Peyer's patch (tissue), 4 donors: ENCODE measurements around the gene ODC1. TPM values are rescaled to one million over a fixed set of nuclear protein-coding genes. Genes with fewer than 3 reads are reported as not detected.
"Not testable (repeated sequence)": the region's sequence is repeated elsewhere in the genome, so short reads cannot be mapped to it uniquely, and the experiment has no call there.

Experiments
- DNase-seq, 3 donors: peaks; one replicate each; pipeline ENCODE4 v3.0.0-alpha.2; 2017 to 2019
- H3K27ac ChIP-seq, 4 donors: fragments of 200-600 bp; sonication (generic); one replicate each; pipeline ENCODE4 v1.5.1; 2016 to 2019
- H3K27me3 ChIP-seq, 2 donors: fragments of 200-600 bp; sonication (generic); one replicate each; pipeline ENCODE4 v1.5.1; 2019
- H3K36me3 ChIP-seq, 3 donors: fragments of 200-600 bp; sonication (generic); one replicate each; pipeline ENCODE4 v1.5.1; 2016 to 2019
- H3K4me1 ChIP-seq, 4 donors: fragments of 200-600 bp; sonication (generic); one replicate each; pipeline ENCODE4 v1.5.1; 2016 to 2019
- H3K4me3 ChIP-seq, 4 donors: fragments of 200-600 bp; sonication (generic); 1 replicate in 3 of 4; 2 replicates in 1 of 4; pipeline ENCODE4 v1.5.1; 2016 to 2019; ENCODE audit warnings: mild to moderate bottlenecking in 1 of 4
- H3K9me3 ChIP-seq, 4 donors: fragments of 200-600 bp; sonication (generic); one replicate each; pipeline ENCODE4 v1.5.1; 2016 to 2019; ENCODE audit warnings: mild to moderate bottlenecking in 1 of 4
- CTCF ChIP-seq, 6 experiments: fragments of 450-650 bp in 4 of 6; fragments of 200-600 bp in 2 of 6; sonication (generic) in 1 of 6; IDR thresholded peaks; one replicate each; pipeline ENCODE4 v1.5.1; 2017 to 2019; ENCODE audit warnings: antibody characterized with exemption in 6 of 6, mild to moderate bottlenecking in 3 of 6, moderate library complexity in 1 of 6
- POLR2A ChIP-seq, 2 donors: fragments of 450-650 bp; IDR thresholded peaks; one replicate each; pipeline ENCODE4 v1.5.1; 2017; ENCODE audit warnings: antibody characterized with exemption in 2 of 2, mild to moderate bottlenecking in 2 of 2, moderate library complexity in 2 of 2
- total RNA-seq, 4 donors: library from RNA; depleted of rRNA; stranded (reverse); fragments of >200 nt; gene quantifications; one replicate each; pipeline ENCODE4 v1.1.0, GENCODE V29; 2016

Gene ODC1
- total RNA-seq, 4 donors from 2014 or later = 31.5 to 91.6 (median 55.6) TPM

- Histone ChIP-seq H3K4me3 (no peak overlapping the region), H3K27ac (no peak overlapping the region), H3K36me3 (no peaks in the 10 kb centered on the region), H3K4me1 (no peaks in the 10 kb centered on the region), H3K9me3 (no peaks in the 10 kb centered on the region), H3K27me3 (no peaks in the 10 kb centered on the region)
- no peak for DNase-seq
- TF ChIP-seq CTCF (IDR thresholded peaks at IDR 0.05) (no peak), POLR2A (IDR thresholded peaks at IDR 0.05) (no peak)
Measured at GRCh38 chr2:10465910-10466309, 17.8 kb upstream of the ODC1 start.

- H3K27ac ChIP-seq = no peak overlapping the region
- DNase-seq = peak in 1 of 3 donors; percentile 45
- no peaks in the 10 kb centered on the region for H3K9me3 ChIP-seq
- no peaks in the 10 kb centered on the region for H3K27me3 ChIP-seq
- no peak overlapping the region for H3K4me3 ChIP-seq
- H3K4me1 ChIP-seq = peaks cover 0 to 4% (median 0%) of the 10 kb centered on the region in 4 donors
- no peak for TF ChIP-seq CTCF (IDR thresholded peaks at IDR 0.05)
- TF ChIP-seq POLR2A (IDR thresholded peaks at IDR 0.05) = no peak
- no peaks in the 10 kb centered on the region for H3K36me3 ChIP-seq
Measured at GRCh38 chr2:10462178-10463083, 14.3 kb upstream of the ODC1 start.

- TF ChIP-seq CTCF (IDR thresholded peaks at IDR 0.05) = no peak
- no peak for TF ChIP-seq POLR2A (IDR thresholded peaks at IDR 0.05)
- peaks cover 0 to 4% (median 0%) of the 10 kb centered on the region in 4 donors for H3K4me1 ChIP-seq
- no peaks in the 10 kb centered on the region for H3K36me3 ChIP-seq
- no peak overlapping the region for H3K4me3 ChIP-seq
- no peak overlapping the region for H3K27ac ChIP-seq
- no peaks in the 10 kb centered on the region for H3K27me3 ChIP-seq
- DNase-seq = peak in 1 of 3 donors; percentile 40
- no peaks in the 10 kb centered on the region for H3K9me3 ChIP-seq
Measured at GRCh38 chr2:10460366-10460796, 12.3 kb upstream of the ODC1 start.

- H3K27ac ChIP-seq = no peak overlapping the region
- no peaks in the 10 kb centered on the region for H3K36me3 ChIP-seq
- H3K27me3 ChIP-seq = no peaks in the 10 kb centered on the region
- no peak for TF ChIP-seq POLR2A (IDR thresholded peaks at IDR 0.05)
- no peak for TF ChIP-seq CTCF (IDR thresholded peaks at IDR 0.05)
- DNase-seq = no peak
- peaks cover 0 to 4% (median 0%) of the 10 kb centered on the region in 4 donors for H3K4me1 ChIP-seq
- no peaks in the 10 kb centered on the region for H3K9me3 ChIP-seq
- H3K4me3 ChIP-seq = no peak overlapping the region
Measured at GRCh38 chr2:10457846-10458598, 9.9 kb upstream of the ODC1 start.

- H3K4me3 ChIP-seq, H3K4me1 ChIP-seq, H3K36me3 ChIP-seq, H3K27ac ChIP-seq, DNase-seq, H3K27me3 ChIP-seq, H3K9me3 ChIP-seq: not testable (repeated sequence)
Measured at GRCh38 chr2:10457195-10457594, 9.1 kb upstream of the ODC1 start.

GRCh38 chr2:10454505-10454904, 6.4 kb upstream of the ODC1 start:
- H3K36me3 ChIP-seq = no peaks in the 10 kb centered on the region
- H3K27me3 ChIP-seq = no peaks in the 10 kb centered on the region
- no peak overlapping the region for H3K4me3 ChIP-seq
- no peak for DNase-seq
- H3K27ac ChIP-seq = no peak overlapping the region
- no peak for TF ChIP-seq POLR2A (IDR thresholded peaks at IDR 0.05)
- TF ChIP-seq CTCF (IDR thresholded peaks at IDR 0.05) = no peak
- no peaks in the 10 kb centered on the region for H3K9me3 ChIP-seq
- peaks cover 0 to 13% (median under 1%) of the 10 kb centered on the region in 4 donors for H3K4me1 ChIP-seq
